GM21423 (cell line): Measurements from ENCODE around the gene NBPF1.
"Not testable (repeated sequence)": the region's sequence is repeated elsewhere in the genome, so short reads cannot be mapped to it uniquely, and the experiment has no call there.

ENCODE experiments used
- ATAC-seq: cut with Tn5 transposase; IDR thresholded peaks from one replicate; pipeline ENCODE4 v1.9.1; 2021; ENCODE audit warnings: mild to moderate bottlenecking, moderate library complexity; ENCODE audit not compliant: unreplicated experiment

NBPF1 gene

DNA sequence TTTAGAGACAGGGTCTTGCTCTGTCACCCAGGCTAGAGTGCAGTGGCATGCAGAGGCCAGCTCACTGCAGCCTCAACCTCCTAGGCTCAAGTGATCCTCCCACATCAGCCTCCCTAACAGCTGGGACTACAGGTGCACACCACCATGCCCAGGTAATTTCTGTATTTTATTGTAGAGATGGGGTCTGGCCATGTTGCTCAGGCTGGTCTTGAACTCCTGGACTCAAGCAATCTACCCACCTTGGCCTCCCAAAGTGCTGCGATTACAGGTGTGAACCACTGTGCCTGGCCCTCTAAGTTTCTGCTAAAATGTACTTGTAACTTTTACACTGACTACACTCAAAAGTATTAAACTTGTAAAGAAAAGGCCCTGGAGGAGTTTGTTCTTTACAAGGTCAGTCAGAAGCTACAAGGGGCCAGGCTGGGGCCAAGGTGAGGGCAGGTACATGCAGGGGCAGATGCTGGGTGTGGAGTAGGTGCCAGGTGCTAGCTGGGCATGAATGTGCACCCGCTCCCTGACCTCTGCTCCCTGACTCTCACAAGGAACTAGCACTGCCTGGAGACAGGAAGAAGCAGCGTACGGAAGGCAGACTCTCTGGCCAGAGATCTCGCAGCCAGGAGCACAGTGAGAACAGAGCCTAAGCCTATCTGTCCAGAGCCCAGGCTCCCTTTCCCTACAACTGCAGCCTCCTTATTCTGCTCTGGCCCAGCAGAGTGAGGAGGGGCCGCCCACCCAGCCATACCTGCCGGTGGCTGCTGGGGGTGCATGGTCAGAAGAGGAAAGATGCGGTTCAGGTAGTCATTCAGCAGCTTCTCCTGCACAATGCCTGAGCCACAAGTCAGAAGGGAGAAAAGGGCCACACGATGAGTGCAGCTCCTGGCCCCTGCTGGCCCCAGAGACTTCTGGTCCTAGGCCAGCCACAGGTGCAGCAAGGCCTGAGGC is 28.9 kb upstream of the NBPF1 start:
- not testable (repeated sequence) for ATAC-seq

GRCh38 chr1:16641159-16641975 is 28.0 kb upstream of the NBPF1 start:
- not testable (repeated sequence) for ATAC-seq

- not testable (repeated sequence) for ATAC-seq
These were observed 26.0 kb upstream of the NBPF1 start for GRCh38 chr1:16639091-16640031.

DNA sequence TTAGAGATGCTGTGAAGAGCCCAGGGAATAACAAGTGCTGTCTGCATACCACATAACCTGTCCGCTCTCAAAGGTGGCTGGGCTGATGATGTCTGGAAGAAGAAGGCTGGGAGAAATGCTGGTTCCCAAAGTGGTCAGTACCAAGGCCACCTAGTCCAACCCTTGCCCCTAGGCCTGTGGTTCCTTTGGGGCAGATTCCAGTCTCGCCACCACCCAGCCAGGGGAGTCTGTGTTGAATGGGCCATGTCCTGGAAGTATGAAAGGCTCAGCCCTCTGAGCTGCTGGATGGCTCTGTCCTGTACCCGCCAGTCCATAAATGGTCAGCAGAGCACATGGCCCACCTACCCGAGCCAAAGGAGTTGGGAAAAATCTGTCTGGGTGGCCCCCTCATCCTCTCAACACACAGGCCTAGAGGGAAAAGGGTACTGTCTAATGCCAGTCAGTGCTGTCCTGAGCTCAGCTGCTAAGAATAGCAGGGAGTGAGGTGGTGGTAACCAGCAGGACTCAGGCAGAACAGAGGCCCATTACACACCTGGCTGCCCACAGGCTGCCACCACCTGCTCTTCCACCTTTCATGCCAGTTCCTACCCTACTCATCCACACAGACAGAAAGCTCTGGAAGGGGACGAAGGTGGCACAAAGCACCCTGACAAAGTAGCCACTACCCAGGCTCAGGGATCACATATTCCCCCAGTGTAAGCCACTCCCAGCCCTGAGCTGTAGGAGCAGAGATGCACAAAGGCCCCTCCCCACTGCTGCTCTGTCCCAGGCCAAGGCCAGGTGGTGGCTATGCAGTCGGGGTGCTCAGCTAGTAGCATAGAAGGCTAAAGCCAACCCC is 24.8 kb upstream of the NBPF1 start:
- ATAC-seq = not testable (repeated sequence)

DNA sequence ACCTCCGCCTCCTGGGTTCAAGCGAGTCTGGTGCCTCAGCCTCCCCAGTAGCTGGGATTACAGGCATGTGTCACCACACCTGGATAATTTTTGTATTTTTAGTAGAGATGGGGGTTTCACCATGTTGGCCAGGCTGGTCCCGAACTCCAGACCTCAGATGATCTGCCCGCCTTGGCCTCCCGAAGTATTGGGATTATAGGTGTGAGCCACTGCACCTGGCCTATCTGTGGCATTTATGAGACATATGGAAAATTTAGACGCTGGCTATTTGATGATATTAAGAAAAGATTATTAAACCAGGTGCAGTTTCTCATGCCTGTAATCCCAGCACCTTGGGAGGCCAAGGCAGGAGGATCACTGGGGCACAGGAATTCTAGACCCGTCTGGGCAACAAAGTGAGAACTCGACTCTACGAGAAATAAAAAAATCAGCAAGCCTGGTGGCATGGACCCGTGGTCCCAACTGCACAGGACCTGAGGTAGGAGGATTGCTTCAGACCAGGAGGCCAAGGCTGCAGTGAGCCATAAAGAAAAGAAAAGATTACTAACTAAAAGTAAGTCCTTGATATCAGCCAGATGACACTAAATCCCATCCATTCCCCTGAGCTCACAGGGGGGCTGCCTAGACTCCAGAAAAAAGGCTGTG is 23.3 kb upstream of the NBPF1 start:
- ATAC-seq = not testable (repeated sequence)

- not testable (repeated sequence) for ATAC-seq
These were observed 22.6 kb upstream of the NBPF1 start for GRCh38 chr1:16635959-16636358.

DNA sequence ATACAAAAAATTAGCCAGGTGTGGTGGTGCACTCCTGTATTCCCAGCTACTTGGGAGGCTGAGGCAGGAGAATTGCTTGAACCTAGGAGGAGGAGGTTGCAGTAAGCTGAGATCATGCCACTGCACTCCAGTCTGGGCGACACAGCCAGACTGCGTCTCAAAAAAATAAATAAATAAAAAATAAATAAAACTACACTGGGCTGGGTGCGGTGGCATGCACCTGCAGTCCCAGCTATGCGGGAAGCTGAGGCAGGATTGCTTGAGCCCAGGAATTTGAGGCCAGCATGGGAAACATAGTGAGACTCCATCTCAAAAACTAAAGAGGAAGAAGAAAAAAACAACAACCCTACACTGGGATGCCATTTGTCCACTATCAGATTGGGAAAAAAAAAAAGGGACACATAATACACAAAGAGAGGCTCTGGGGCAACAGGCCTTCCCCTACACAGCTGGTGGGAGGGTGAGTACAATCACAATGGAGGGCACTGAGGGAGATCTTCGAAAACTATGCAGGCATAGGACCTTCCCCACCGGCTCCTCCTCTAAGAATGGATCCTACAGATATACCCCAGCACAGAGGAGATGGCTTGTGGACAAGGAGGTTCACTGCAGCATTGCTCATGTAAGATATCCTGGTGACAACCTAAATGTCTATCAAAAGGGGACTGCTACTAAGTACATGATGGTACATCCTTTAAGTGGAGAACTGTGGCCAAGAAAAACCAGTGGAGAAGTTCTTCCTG is 20.3 kb upstream of the NBPF1 start:
- ATAC-seq = not testable (repeated sequence)

DNA sequence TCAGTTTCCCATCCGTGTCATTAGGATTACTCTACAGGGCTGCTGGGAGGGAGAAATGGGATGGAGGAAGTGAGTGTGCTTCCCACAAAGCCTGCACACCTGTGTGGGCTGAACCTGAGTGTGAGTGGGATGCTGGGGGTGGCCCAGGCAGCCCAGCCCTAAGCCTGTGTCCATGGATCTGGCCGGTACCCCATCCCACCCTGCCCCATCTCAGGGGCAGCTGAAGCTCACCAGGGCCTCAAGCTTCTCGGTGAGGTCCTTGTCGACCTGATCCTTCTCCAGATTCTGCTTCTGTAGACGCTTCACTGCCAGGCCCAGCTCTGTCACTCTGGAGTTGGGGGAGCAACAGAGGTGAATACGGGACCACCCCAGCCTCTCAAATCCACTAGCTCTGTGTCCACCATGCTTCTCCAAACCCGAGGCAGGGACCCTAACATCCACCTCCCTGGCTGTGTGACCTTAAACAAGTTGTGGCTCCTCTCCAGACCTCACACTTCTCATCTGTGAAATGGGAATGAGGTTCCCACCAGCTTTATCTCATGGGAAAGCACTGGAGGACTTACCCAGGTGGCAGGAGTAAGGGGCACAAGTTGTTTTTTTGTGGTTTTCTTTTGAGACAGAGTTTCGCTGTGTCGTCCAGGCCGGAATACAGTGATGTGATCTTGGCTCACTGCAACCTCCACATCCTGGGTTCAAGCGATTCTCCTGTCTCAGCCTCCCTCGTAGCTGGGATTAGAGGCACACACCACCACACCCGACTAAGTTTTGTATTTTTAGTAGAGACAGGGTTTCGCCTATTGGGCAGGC is 18.9 kb upstream of the NBPF1 start:
- ATAC-seq = not testable (repeated sequence)

DNA sequence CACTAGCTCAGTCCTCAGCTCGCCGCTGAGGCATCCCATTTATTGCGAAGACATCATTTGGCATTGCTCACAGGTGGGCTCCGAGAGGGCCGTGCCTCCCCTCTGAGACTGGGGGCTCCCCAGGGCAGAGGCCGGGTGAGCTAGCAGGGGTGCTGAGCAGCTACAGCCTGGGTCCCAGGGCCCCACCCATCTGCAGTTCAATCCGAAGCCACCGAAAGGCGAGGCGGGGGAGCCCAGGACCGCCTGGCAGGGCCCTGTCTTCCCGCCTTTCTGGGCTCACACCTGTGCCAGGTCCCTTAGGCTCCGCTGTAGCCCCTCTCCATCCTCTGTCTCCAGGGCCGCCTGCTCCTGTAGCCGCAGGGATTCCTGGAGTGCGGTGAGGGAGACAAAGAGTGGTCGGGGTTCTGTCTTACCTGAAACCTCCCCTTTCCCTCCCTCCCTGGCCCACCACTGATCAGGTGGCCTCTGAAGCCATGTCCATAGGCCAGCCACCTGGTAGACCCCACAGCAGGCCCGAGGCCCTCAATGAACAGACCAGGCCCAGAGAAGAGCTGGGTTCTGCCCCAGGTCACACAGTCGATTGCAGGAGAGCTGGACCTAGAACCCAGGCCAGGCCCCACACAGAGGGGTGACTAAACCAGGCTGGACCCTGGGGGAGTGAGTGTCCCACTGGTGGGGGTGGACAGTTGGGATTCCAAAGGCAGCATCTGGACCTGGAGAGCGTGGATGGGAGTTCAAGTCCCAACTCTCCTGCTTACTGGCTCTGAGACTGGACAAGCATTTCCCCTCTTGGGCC is 18.1 kb upstream of the NBPF1 start:
- no peak for ATAC-seq

GRCh38 chr1:16630661-16631247 is 17.4 kb upstream of the NBPF1 start:
- ATAC-seq = no peak

GRCh38 chr1:16629916-16630530 is 16.7 kb upstream of the NBPF1 start:
- ATAC-seq = not testable (repeated sequence)

- ATAC-seq = no peak
These were observed 15.2 kb upstream of the NBPF1 start for GRCh38 chr1:16628361-16629111.

GRCh38 chr1:16626409-16626983 is 13.1 kb upstream of the NBPF1 start:
- not testable (repeated sequence) for ATAC-seq

DNA sequence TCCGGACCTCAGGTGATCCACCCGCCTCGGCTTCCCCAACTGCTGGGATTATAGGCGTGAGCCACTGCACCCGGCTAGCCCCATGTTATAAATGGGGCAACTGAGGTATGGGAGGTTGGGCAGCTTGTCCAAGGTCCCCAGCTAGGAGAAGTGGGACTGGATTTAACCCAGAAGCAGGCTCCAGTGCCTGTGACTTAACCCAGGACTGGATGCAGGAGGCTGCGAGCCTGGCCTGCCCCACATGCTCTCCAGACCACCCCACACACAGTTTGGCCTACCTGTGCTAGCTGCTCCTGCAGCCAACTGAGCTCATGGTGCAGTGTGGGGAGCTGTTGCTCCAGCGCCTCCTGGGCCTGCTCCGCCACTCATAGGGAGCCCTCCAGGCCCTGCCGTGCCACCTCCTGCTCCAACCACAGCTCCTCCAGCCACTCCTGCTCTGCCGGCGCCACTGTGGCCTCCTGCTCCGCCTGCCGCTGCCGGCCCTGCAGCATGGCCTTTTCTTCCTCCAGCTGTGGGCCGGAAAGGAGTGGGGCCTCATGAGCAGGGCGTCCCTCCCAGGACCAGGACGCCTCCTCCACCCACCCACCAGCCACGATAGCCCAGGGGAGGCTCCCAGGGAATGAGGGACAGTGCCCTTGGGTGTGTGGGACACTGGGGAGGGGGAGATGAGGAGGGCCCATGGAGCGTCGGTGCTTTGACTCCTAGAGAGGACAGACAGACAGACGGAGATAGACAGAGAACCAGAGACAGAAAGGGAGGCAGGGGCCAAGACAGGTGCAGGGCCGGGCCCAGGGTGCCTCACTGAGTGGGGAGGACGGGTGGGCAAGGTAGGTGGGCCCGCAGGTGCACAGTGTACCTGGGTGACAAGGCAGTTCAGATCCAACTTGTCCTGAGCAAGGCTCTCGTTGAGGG is 12.4 kb upstream of the NBPF1 start:
- ATAC-seq = no peak
